Upper lobe of right lung (tissue), 1 donor: ENCODE results near the gene INPP4B. TPM values are rescaled to one million over a fixed set of nuclear protein-coding genes. Genes with fewer than 3 reads are reported as not detected.

Experiments
- ATAC-seq: fragments of 200-7000 bp; cut with Tn5 transposase; one replicate; pipeline ENCODE4 v1.9.1; 2020; ENCODE audit warnings: mild to moderate bottlenecking, moderate library complexity
- DNase-seq: peaks from one replicate; pipeline ENCODE4 v3.0.0-alpha.2; 2020
- H3K27ac ChIP-seq: fragments of 200-600 bp; one replicate; pipeline ENCODE4 v1.8.0; 2022
- H3K27me3 ChIP-seq: fragments of 200-600 bp; one replicate; pipeline ENCODE4 v1.8.0; 2022; ENCODE audit warnings: mild to moderate bottlenecking
- H3K36me3 ChIP-seq: fragments of 200-600 bp; one replicate; pipeline ENCODE4 v1.8.0; 2022
- H3K4me1 ChIP-seq: fragments of 200-600 bp; one replicate; pipeline ENCODE4 v1.8.0; 2022
- H3K4me3 ChIP-seq: fragments of 200-600 bp; one replicate; pipeline ENCODE4 v1.8.0; 2022; ENCODE audit warnings: mild to moderate bottlenecking
- H3K9me3 ChIP-seq: fragments of 200-600 bp; one replicate; pipeline ENCODE4 v1.8.0; 2022
- intact Hi-C: fragments of 100-400 bp; cut with DNase I; formaldehyde crosslinking; loops from one replicate; pipeline ENCODE4 v1.11.0; 2022
- total RNA-seq: library from RNA; stranded (reverse); fragmentation: NEBNext Ultra II Directional; extraction: Animal tissue kit (Norgen Biotek cat#: 25700); gene quantifications from one replicate; pipeline ENCODE4 v1.2.1, GENCODE V29; 2021
- TF ChIP-seq, protein P1 (sequence below): fragments of 200-600 bp; IDR thresholded peaks from one replicate; pipeline ENCODE4 v1.8.0; 2022; ENCODE audit warnings: antibody characterized with exemption
- donor health status: DM: no; HTN: yes; CAD: no; lungs with severe emphysema.

INPP4B gene
- total RNA-seq, 1 donor from 2014 or later, result 20.7 TPM

DNA sequence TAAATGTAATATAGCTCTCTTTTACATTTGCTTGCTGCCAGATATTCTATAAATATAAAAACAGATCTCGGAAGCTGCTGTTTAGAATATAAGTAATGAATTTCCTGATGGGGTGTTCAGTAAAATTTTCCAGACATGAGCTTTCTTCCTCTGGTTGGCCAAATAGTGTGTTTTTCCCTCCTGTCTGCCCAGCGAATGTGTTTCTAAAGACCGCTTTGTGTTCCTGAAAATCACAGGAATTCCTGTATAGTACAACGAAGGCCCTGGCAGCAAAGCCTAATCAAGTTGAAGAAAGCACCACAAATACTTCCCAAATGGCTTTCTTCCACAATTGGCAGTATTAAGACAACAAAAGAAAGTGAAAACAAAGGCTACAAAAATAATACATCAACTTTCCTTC lies 494.1 kb downstream of the INPP4B start:
- no peak for ATAC-seq
- Histone ChIP-seq H3K27ac (peak overlapping the region; percentile 47), H3K4me1 (peaks cover 37% of the 10 kb centered on the region), H3K27me3 (no peaks in the 10 kb centered on the region), H3K4me3 (no peak overlapping the region), H3K36me3 (no peaks in the 10 kb centered on the region), H3K9me3 (no peaks in the 10 kb centered on the region)
- intact Hi-C loops, result no loop called here
- TF ChIP-seq, protein P1, sequence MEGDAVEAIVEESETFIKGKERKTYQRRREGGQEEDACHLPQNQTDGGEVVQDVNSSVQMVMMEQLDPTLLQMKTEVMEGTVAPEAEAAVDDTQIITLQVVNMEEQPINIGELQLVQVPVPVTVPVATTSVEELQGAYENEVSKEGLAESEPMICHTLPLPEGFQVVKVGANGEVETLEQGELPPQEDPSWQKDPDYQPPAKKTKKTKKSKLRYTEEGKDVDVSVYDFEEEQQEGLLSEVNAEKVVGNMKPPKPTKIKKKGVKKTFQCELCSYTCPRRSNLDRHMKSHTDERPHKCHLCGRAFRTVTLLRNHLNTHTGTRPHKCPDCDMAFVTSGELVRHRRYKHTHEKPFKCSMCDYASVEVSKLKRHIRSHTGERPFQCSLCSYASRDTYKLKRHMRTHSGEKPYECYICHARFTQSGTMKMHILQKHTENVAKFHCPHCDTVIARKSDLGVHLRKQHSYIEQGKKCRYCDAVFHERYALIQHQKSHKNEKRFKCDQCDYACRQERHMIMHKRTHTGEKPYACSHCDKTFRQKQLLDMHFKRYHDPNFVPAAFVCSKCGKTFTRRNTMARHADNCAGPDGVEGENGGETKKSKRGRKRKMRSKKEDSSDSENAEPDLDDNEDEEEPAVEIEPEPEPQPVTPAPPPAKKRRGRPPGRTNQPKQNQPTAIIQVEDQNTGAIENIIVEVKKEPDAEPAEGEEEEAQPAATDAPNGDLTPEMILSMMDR, result no peak
- DNase-seq, result no peak

DNA sequence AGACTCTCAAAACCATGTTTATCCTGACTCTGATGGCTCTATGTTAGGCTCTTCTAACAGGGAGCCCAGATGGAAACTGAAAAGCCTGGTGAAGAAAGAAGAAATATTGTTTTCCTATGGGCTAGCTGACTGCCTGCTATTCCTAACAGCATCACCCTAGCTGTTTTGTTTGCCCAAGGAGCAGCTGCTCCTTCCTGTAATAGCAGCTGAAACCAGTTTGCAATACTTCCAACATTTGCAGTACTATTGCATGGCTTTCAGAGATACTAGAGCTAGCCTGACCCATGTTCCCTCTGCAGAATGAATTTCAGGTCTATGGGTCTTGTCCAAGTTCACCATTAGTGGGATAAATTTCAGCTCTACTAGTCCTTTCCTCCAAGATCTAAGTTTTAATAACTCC lies 495.2 kb downstream of the INPP4B start:
- TF ChIP-seq, protein P1, result no peak
- intact Hi-C loops, result no loop called here
- Histone ChIP-seq H3K27ac (no peak overlapping the region), H3K4me1 (peaks cover 37% of the 10 kb centered on the region), H3K36me3 (no peaks in the 10 kb centered on the region), H3K4me3 (no peak overlapping the region), H3K27me3 (no peaks in the 10 kb centered on the region), H3K9me3 (no peaks in the 10 kb centered on the region)
- ATAC-seq, result peak; percentile 74
- no peak for DNase-seq

DNA sequence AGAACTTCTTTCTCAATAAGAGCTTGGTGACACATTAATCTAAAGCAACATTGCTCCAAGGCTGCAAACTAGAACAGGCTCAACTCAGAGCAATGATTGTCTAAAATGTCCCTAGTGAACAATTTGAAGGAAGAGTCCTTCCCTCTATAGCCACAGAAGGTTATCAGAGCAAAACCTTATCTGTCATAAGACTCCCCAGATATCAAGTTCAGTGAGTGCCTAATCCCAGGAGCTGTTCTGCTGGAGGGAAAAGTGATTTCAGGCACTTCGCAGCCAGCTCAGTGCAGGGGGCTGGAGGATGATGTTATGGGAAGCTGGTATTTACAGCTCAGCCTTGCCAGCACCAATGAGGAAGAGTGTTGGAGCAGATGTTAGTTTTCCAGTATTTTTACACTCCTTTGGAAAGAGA lies 497.5 kb downstream of the INPP4B start:
- Histone ChIP-seq H3K4me1 (peaks cover 31% of the 10 kb centered on the region), H3K27ac (no peak overlapping the region), H3K4me3 (no peak overlapping the region), H3K36me3 (no peaks in the 10 kb centered on the region), H3K9me3 (no peaks in the 10 kb centered on the region), H3K27me3 (no peaks in the 10 kb centered on the region)
- ATAC-seq, result peak; percentile 35
- TF ChIP-seq, protein P1, result no peak
- intact Hi-C loops, result no loop called here
- no peak for DNase-seq

DNA sequence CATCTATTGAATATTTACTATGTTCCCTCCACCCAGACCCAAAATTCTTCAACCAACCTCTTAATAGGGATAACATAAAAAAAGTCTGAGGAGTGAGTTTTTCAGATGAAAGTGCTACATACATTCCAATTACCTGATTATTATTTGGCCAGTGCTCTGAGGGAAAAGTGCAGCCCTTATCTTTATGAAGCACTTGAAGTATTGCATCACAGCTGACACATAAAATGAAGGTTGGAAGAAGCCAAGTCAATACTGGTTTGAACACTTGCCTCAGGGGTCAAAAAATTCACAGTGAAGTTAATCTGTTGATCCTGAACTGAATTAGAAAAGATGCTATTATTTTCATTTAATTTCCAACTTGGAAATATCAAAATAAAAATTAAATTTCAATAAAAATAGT lies 498.9 kb downstream of the INPP4B start:
- ATAC-seq (peak; percentile 33), DNase-seq (no peak)
- Histone ChIP-seq H3K27me3 (no peaks in the 10 kb centered on the region), H3K4me1 (peaks cover 18% of the 10 kb centered on the region), H3K27ac (no peak overlapping the region), H3K36me3 (no peaks in the 10 kb centered on the region), H3K9me3 (no peaks in the 10 kb centered on the region), H3K4me3 (no peak overlapping the region)
- TF ChIP-seq, protein P1, result no peak
- intact Hi-C loops, result no loop called here

DNA sequence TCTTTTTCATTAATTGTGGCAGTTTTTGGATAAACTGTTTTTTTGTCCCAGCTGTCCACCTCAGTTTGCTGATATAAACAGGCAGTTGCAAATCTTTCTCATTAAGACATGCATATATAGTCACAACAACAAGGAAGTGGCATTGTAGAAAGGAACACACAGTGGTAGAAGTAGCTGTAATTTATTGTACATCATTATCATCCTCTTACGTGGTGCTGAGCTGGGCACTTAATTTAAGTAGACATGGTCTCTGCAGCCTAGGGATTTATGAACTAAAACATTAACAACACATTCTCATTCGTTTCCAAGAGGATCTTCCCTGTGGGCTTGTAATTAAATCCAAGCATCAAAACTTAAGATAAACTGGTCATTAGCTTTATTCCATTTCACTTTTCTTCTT lies 500.2 kb downstream of the INPP4B start:
- intact Hi-C loops, result no loop called here
- Histone ChIP-seq H3K27me3 (no peaks in the 10 kb centered on the region), H3K4me1 (peaks cover 4% of the 10 kb centered on the region), H3K27ac (no peak overlapping the region), H3K36me3 (no peaks in the 10 kb centered on the region), H3K9me3 (no peaks in the 10 kb centered on the region), H3K4me3 (no peak overlapping the region)
- TF ChIP-seq, protein P1, result no peak
- no peak for DNase-seq
- no peak for ATAC-seq

DNA sequence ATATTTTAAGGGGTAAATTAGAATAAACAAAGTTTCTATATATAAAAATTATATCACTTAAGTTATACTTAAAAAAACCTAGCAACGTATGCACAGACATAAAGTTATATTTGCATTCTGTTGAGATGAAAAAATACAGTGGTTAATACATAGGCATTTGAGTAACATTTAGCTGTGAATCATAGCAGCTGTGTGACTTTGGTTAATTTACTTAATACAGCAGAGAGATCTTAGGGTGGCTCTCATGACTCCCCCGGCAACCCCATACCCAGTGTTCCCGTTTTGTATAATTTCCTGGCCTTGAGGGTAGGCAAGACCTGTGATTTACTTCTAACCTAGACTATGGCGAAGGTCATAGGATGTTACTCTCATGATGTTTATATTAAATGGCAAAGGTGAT lies 504.8 kb downstream of the INPP4B start:
- ATAC-seq, result no peak
- Histone ChIP-seq H3K9me3 (no peaks in the 10 kb centered on the region), H3K4me3 (no peak overlapping the region), H3K4me1 (no peaks in the 10 kb centered on the region), H3K27ac (no peak overlapping the region), H3K36me3 (no peaks in the 10 kb centered on the region), H3K27me3 (no peaks in the 10 kb centered on the region)
- TF ChIP-seq, protein P1, result no peak
- intact Hi-C loops, result no loop called here
- no peak for DNase-seq
